Prostate gland (tissue), 2 donors: ENCODE measurements around the gene NFKBIA.

Experiments
- CTCF ChIP-seq, 4 experiments: fragments of 200-600 bp in 2 of 4; fragments of 450-650 bp in 2 of 4; sonication (generic) in 2 of 4; IDR thresholded peaks; 1 replicate in 3 of 4; 2 replicates in 1 of 4; pipeline ENCODE4 v1.5.1; 2016 to 2019; ENCODE audit warnings: antibody characterized with exemption in 4 of 4, mild to moderate bottlenecking in 2 of 4, moderate library complexity in 2 of 4
- POLR2A ChIP-seq: fragments of 450-650 bp; IDR thresholded peaks from one replicate; pipeline ENCODE4 v1.6.1; 2016; ENCODE audit warnings: antibody characterized with exemption, mild to moderate bottlenecking
- POLR2AphosphoS5 ChIP-seq: sonication (generic); formaldehyde crosslinking; IDR thresholded peaks from one replicate; pipeline ENCODE4 v1.6.1; 2017; ENCODE audit warnings: antibody characterized with exemption

GRCh38 chr14:35362450-35362849, 42.1 kb downstream of the NFKBIA start:
- no peak for TF ChIP-seq CTCF (IDR thresholded peaks at IDR 0.05)
- no peak for TF ChIP-seq POLR2AphosphoS5
- no peak for TF ChIP-seq POLR2A
